GM18507 (cell line): ENCODE data around the gene TMPRSS2.

ENCODE experiments used
- DNase-seq: peaks from one replicate; pipeline ENCODE4 v3.0.0; 2011; ENCODE audit warnings: low read depth; ENCODE audit not compliant: insufficient read length; ENCODE audit errors: extremely low spot score
- FAIRE-seq: peaks from 2 replicates; lab custom pipeline; 2011; peaks lifted over from hg19 to GRCh38; lab: Jason Lieb, UNC

TMPRSS2 gene

DNA sequence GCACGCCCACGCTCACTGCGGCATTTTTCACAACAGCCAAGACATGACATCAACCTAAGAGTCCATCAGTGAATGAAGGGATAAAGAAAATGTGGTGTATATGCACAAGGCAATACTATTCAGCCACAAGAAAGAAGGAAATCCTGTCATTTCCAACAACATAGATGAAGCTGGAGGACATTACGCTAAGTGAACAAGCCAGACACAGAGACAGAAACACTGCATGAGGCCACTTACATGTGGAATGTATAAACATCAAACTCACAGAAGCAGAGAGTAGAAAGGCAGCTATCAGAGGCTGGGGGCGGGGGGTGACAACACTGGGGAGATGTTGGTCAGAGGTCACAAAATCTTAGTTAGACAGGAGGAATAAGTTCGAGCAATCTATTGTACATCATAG lies 20.9 kb downstream of the TMPRSS2 start:
- no peak for DNase-seq
- no peak for FAIRE-seq

DNA sequence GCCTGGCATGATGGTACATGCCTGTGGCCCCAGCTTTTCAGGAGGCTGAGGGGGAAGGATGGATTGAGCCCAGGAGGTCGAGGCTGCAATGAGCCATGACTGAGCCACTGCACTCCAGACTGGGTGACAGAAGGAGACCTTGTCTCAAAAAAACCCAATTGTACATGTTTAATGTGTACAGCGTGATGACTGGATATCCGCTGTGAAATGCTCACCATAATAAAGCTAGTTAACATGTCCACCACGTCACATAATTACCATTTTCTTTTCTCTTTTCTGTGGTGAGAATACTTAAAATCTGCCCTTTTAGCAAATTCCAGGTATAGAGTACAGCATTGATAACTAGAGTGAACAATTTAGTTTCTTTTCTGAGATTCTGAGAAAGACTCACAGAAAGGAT lies 24.0 kb downstream of the TMPRSS2 start:
- FAIRE-seq: no peak

DNA sequence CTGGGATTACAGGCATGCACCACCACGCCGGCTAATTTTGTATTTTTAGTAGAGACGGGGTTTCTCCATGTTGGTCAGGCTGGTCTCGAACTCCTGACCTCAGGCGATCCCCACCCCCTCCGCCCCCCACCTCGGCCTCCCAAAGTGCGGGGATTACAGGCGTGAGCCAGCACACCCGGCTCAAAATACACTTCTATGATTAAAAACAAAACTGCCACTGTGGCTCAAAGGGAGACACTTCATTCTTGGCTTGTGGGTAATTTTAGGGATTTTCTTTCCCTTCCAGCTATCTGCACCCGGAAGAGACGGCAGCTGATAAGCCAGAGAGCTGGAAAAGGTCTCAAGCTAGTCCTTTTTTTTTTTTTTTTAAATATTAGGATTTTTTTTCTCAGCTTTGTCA lies 24.5 kb downstream of the TMPRSS2 start:
- no peak for DNase-seq

More for the DNA sequence above, 24.0 kb downstream of the TMPRSS2 start:
- no peak for DNase-seq

DNA sequence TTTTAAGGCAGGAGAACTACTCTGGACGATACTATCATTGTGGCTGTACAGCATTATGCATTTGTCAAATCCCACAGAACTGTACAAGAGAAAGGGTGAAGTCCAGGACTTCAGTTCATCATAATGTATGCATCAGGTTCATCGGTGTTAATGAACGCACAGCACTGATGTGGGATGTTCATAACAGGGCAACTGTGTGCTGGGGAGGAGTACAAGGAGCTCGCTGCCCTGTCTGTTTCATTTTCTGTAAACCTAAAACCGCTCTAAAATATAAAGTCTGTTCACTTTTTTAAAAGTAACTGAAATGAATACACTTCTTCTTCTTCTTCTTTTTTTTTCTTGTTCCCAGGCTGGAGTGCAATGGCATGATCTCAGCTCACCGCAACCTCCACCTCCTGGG lies 25.0 kb downstream of the TMPRSS2 start:
- FAIRE-seq: no peak

More for the DNA sequence above, 24.5 kb downstream of the TMPRSS2 start:
- FAIRE-seq: no peak

DNA sequence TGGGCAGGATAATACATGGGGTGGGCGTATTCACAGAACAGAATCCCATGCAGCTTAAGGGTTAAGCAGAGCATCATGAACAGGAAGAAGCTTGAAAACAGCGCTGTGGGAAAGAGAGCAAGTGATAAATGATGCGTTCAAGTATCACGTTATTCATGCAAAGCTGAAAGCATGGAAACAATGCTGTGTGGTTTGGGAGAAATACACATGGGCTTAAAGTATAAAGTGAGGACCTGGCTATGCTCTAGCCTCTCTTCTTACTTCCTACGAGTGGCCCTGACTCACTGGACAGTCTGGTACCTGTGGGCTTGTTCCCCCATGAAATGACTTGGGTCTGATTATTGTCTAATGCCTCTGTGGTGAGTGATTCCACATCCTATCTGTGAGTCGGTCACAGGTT lies 25.7 kb downstream of the TMPRSS2 start:
- DNase-seq: no peak
- no peak for FAIRE-seq

More for the DNA sequence above, 25.0 kb downstream of the TMPRSS2 start:
- no peak for DNase-seq

DNA sequence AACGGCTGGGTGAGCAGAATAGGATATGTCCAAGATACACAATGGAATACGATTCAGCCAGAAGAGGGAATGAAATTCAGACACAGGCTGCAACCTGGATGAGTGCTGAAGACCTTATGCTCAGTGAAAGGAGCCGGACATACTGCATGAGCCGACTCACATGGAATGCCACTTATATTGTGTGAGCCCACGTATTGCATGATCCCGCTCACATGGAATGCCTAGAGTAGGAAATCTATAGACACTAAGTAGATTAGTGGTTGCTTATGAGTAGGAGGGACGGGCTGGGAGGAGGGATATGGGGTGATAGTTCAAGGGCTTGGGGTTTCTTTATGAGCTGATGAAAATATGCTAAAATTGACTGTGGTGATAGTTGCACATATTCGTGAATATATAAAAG lies 26.8 kb downstream of the TMPRSS2 start:
- FAIRE-seq: no peak
- DNase-seq: no peak

DNA sequence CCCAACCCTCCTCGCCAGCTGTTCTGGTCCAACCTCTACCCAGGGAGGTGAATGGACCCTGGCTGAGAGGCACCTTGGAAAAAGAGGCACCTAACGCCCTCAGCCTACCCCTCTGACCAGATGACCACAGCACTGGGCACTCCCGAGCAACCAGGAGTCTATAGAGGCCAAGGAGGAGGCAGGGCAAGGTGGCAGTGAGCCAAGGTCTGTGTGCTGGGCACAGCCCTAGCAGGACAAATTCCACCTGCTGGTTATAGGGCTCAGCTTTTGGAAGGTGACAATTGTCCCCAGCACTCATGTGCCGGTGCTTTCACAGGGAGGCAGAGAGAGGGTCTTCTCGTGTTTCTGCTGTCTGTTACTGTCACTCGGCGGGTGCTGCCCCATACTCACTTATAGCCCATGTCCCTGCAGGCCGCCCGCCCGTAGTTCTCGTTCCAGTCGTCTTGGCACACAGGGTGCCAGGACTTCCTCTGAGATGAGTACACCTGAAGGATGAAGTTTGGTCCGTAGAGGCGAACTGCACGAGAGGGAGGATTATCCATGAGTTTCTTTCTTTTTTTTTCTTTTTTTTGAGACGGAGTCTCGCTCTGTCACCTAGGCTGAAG lies 27.8 kb downstream of the TMPRSS2 start:
- DNase-seq (no peak), FAIRE-seq (no peak)

DNA sequence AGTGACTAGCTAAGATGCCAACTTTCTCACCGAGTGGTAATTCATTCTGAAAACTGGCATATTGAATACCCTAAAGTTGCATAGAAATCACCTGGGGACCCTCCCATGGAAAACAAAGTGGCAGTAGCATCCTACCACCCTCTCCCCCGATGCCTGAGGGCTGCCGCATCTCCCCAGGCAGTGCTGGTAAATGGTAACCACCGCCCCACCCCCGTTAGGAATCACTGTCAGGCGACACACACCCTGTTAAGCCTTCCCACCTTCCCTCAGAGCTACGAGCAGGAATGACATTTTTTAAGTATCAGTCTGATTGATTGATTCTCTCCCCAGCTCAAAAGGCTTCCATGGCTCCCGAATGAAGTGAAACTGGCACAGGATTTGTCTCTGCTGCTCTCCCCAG lies 28.3 kb downstream of the TMPRSS2 start:
- DNase-seq: no peak
- FAIRE-seq: no peak

DNA sequence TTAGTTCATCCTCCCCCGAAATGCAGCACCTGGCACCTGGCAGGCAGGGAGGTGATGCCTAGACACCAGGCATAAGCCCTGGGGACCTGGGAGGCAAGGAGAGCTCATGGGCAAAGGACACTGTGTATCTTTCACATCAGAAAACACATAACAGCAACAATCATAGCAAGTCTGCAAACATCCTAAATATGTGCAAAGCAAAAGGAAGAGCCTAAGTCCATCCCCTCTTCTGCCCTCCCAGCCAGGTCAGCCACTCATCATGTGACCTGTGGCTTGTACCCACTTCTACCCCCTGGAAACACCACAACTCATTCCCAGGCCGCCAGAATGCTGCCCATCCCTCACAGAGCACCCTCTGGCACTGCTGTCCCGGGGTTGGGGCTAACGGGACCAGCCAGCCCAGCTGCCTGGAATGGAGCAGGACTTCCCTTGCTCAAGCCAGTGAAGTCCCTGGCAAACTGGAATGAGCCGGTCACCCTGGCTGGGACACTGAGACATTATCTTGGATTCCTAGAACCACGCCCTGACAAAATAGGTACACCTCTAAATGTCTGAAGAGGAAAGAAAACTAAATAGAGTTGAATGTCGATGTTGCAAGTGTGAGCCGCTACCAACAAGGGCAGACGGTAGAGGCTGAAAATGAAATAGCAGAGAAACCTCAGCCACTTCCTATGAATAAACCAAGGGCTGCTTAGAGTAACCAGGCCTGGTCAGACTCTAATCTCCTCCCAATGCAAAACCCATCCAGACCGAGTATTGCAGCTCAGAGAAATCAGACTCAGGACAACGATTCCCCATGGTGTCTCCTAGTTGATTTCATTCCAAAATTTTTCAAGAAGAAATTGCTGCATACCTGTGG lies 29.4 kb downstream of the TMPRSS2 start:
- DNase-seq: no peak
- no peak for FAIRE-seq

DNA sequence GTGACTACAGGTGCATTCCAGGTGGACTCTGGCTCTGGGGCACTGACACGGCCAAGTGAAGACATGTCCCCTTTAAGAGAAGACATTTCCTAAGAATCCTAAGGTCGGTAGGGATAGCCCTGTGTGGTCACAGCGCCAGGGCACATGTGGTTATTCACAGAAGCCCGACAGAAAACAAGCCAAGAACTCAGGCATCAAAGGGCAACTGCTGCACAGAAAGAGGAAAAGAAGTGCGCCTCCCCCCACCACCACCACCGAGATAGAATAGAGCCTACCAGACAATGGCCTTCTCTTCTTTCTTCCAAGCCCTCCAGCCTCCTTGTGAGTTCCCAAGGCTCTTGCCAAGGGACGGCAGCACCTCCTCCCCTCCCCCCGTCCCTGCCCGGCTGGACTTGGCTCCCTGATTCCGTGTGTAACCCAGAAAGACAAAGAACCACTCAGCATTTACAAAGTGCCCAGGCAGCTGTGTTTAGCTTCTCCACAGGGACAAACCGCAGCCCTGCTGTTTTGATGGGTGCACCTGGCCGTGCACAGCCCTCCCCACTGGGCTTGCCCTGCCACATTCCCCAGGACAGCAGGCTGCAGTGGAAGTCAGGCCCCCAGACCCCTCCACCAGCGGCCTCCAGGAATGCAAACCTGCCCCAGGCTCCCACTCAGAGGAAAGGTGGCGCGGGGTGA lies 30.2 kb downstream of the TMPRSS2 start:
- DNase-seq (no peak), FAIRE-seq (no peak)

DNA sequence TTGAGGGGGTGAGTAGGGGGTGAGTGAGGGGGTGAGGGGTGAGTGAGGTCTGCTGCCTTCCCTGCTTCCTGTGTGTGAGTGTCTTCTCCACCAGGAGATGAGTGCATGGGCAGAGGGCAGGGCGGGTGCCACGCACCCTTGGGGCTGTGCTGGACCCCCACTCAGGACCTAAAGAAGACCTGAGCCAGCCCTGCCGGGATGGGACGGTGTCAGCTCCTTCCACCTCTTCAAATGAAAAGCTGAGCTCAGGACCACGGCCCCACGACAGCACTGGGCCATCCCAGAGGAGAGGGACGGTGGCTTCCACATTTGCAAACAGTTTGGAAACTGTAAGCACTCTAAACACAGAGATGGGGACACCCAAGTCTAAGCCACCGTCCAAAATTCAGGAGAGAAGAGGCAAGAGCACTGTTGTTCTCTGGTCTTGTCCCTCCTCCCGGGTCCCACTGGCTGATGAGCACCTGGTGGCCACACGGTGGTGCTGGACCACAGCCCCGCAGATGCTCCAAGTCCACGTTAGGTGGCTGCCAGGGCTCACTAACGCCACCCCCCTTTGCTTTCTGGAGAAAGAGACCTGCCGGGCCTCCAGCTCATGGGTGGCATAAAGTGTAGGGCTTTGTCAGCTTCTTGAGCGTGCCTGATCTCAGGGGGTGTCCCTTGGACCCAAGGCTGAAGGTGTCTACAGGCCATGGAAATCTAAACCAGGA lies 32.1 kb downstream of the TMPRSS2 start:
- FAIRE-seq (no peak), DNase-seq (no peak)

DNA sequence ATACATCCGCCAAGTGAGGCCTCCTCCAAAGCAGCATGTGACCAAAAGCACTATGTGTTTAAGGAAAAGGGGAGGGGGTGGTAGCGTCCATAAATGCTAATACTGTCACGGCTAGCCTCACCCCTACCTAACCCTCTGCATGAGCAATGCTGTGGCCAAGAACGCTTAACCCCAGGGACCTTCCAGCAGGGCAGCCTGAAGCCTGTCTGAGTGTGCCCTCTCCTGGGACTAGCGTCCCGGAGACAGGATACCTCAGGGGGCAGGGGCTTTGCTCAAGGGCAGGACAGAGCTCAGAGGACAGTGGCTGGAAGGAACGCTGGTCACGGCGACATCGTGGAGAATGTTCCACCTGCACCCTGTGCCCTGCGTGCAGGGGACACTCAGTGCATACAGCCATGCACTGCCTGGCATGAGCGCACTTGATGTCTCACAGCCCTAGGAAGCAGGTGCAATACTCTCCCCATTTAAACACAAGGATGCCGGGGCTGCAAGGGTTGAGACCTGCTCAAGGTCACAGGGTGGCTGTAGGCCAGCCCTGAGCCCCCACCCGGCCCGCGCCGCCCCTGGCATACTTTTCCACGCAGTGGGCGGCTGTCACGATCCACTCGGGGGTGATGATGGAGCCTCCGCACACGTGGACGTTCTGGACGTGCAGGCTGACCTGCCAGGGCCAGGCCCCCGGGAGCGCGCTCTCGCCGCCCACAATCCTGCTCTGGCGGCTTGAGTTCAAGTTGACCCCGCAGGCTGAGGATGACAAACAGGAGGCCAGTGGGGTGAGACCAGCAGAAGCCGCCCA lies 35.0 kb downstream of the TMPRSS2 start:
- DNase-seq (no peak), FAIRE-seq (no peak)

DNA sequence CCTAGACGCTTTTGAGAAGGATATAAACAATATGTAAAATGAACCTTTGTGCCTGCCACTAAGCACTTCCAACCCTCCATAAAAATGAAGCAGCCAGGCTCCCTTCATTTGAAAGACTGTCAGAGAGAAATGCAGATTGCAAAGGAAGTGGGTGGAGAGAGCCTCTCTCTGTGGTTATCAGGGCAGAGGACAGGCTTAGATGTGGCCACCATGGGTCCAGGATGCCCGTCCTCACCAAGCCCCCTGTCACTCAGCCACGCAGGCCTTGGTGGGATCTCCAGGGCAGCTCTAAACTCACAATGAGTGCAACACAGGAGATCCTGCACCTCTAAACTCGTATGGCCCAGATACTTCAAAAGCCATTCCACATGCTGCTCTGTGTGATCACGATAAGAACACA lies 37.9 kb downstream of the TMPRSS2 start:
- DNase-seq (no peak), FAIRE-seq (no peak)

DNA sequence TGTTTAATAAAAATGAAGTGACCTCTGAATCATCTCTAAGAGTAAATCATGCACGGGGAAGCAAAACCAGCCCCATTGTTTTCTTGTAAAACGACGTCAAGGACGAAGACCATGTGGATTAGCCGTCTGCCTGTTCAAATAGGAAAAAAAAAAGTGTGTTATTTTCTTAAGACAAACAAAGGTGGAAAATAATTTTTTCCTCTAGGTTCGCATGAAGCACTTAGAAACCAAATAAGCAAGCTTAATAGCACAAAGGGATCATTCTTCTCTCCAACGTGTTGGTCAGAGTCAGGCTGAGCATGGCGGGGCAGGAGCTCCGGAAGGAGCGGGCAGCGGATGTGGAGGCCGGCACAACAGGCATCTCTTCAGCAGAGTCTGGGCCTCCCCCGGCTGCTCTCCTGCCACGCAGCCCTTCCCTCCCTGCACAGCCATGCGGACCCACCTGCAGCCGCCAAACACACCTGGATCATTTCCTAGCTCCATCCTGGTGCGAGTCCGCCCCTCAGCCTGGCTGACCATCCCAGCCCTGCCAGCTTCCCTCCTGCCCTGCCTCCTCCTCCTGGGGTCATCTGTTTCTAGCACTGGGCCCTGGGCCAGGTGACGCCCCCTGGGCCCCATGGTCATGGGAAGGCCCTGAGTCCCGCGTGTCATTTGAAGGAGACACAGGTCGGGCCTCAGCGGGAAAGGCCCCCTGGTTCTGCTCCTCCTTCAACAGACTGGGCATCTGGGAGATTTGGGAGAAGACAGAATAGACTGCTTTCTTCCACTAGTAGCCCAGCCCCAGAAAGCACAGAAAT lies 41.7 kb downstream of the TMPRSS2 start:
- DNase-seq (no peak), FAIRE-seq (no peak)

DNA sequence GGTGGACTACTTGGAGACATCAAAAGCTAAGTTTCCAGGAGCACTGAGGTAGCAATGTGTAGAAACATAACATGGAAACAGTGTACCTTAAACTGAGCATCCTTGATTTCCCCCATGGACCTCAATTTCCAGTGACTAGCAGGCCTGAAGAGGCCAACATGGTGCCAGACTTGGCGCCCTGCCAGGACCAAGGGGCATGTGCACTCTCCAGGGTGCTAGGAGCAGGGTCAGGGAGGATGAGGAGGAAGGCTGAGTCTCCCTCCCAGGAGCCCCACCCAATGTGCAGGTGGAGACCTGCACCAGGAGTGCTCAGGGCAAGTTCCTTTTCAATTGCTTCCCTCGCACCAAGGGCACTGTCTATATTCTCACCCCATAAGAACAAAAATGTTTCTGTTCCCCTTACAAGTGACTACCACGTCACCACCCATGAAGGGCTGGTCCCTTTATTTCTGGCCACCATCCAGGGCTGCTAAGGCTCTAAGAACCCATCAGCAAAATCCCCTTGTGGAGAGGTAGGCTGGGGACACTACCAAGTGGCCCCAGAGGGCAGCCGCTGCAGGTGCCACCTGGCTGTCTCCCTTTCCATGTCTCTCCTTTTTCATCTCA lies 42.7 kb downstream of the TMPRSS2 start:
- FAIRE-seq: no peak

DNA sequence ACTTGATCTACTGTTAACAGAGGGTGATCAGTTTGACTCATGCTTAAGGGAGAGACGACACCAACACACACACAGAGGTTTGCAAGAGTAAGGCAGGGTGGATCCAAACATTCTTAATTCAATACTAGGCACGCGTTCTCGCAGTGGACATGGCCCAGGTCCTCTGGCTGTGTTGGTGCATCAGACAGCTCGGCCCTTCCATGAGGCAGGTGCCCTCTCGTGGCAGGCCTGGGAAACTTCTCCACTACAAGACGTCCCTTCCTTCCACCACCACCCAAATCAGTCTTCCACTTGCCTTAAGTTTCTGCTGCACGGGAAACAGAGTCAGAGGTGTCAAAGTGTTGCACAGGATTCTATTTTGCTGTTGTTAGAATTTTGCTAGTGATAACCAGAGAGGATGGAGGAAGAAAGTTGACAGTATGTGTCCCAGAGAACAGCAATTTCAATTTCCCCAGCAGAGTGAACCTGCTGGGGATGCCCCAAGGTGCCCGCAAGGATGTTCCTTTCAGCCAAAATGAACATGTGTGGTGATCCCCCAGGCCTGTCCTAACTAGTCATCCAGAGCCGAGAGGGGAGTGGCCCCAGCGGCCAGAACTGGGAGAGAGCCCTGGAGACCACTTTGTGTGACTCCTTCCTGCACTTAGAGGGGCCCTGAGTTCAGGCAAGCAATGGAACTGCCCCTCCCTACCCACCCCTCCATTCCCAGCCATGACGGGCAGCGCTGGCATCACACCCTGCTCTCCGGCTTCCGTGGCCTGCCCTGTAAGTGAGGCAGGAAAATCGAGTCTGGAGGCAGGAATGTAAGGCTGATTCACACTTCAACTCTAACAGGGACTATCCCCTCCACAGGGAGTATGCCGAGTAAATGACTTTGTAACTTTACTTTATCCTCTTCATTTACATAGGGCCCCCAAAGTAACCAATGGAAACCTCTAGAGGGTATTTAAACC lies 47.1 kb downstream of the TMPRSS2 start:
- peak; percentile 81 for FAIRE-seq
- DNase-seq: peak; percentile 58

More for the DNA sequence above, 42.7 kb downstream of the TMPRSS2 start:
- DNase-seq: no peak
